ENCODE data around the gene SPTBN1.

SPTBN1 gene

DNA sequence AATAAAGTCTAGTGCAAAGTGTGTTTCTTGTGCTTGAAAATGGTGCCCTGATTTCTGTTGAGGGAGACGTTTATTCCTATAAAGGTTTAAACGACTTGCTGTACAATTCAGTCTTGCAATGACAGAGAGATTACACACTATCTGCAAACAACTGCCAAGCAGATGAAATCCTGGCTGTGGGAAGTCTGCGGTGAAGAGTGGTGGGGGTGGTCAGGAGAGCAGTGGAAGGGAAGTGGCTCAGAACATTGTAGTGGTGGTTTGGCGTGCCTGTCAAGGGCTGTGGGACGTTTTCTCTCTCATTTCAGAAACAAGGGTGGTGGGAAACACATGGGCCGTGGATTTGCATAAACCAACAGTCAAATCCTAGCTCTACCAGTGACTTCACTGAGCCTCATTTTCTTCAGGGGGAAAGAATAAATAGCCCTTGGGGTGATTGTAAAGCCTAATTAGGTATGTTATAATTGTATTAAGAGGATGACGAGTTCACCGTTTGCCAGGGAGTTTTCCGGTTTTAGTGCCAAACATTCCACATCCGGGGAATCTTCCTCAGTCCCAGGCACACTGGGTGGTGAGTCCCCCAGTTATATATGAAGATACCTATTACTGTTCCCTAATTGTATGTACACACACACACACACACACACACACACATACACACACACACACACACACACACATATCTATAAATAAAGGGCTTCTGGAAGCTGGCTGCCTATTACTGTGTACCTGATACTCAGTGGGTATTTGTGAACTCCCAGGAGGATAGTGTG, 115.0 kb downstream of the SPTBN1 start:
- H3K36me3 ChIP-seq (ENCODE audit: insufficient read depth, low read length), result peaks cover 4% of the 10 kb centered on the region
- H3K27me3 ChIP-seq (ENCODE audit: control insufficient read depth, insufficient read depth, low read length), result no peaks in the 10 kb centered on the region
- peak overlapping the region; percentile 87 for H3K9ac ChIP-seq (ENCODE audit: low read depth, low read length)
- no peaks in the 10 kb centered on the region for H3K9me3 ChIP-seq (replicated peaks; ENCODE audit: low read length)
- peak overlapping the region; percentile 79 for H3K4me2 ChIP-seq (ENCODE audit: low read length)
- peaks cover 69% of the 10 kb centered on the region for H3K4me1 ChIP-seq (ENCODE audit: control insufficient read depth, insufficient read depth, low read length)
- peak overlapping the region; percentile 51 for H3K4me3 ChIP-seq (ENCODE audit: low read length)

- H3K27me3 ChIP-seq (ENCODE audit: control insufficient read depth, insufficient read depth, low read length), result no peaks in the 10 kb centered on the region
- H3K4me3 ChIP-seq (ENCODE audit: low read length), result peak overlapping the region; percentile 50
- peak overlapping the region; percentile 79 for H3K4me2 ChIP-seq (ENCODE audit: low read length)
- peaks cover 10% of the 10 kb centered on the region for H3K36me3 ChIP-seq (ENCODE audit: insufficient read depth, low read length)
- no peaks in the 10 kb centered on the region for H3K9me3 ChIP-seq (replicated peaks; ENCODE audit: low read length)
- peak overlapping the region; percentile 87 for H3K9ac ChIP-seq (ENCODE audit: low read depth, low read length)
- peaks cover 77% of the 10 kb centered on the region for H3K4me1 ChIP-seq (ENCODE audit: control insufficient read depth, insufficient read depth, low read length)
Measured at GRCh38 chr2:54572262-54572635, 116.1 kb downstream of the SPTBN1 start.

DNA sequence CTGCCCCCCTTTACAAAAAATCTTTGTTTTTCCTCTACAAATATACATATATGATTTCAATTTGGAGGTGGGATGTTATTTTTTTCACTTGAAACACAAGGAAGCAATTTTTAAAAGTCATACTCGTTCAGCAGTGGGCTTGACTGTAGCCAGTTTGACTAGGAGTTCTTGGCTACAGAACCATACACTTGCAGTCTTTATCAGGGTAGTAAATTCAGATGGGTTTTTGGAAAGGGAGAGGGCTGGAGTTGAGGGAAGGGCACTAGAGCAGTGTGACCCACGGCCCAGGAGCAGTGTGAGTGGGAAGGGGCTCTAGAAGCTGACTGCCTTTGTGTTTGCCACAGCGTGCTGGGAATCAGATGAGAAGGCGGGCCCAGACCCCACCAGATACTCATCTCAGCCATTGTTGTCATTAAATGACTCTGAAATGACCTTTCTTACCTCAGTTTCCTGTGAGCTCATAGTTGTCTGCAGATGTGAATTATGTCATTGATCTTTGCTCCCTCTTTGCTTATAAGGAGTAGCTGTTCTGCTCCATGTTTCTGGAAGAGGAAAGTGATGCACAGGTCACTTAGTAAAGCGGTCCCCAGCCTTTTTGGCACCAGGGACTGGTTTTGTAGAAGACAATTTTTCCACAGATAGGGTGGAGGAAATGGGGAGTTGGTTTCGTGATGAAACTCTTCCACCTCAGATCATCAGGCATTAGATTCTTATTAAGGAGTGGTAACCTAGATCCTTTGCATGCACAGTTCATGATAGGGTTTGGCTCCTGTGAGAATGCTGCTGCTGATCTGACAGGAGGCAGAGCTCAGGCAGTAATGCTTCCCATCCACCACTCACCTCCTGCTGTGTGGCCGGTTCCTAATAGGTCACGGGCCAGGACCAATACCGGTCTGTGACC, 116.8 kb downstream of the SPTBN1 start:
- Histone ChIP-seq H3K4me3 (ENCODE audit: low read length) (peak overlapping the region; percentile 50), H3K4me2 (ENCODE audit: low read length) (peak overlapping the region; percentile 77), H3K27me3 (ENCODE audit: control insufficient read depth, insufficient read depth, low read length) (no peaks in the 10 kb centered on the region), H3K9me3 (replicated peaks; ENCODE audit: low read length) (no peaks in the 10 kb centered on the region), H3K4me1 (ENCODE audit: control insufficient read depth, insufficient read depth, low read length) (peaks cover 84% of the 10 kb centered on the region), H3K9ac (ENCODE audit: low read depth, low read length) (peak overlapping the region; percentile 84), H3K36me3 (ENCODE audit: insufficient read depth, low read length) (peaks cover 10% of the 10 kb centered on the region)

- peaks cover 10% of the 10 kb centered on the region for H3K36me3 ChIP-seq (ENCODE audit: insufficient read depth, low read length)
- H3K27me3 ChIP-seq (ENCODE audit: control insufficient read depth, insufficient read depth, low read length), result no peaks in the 10 kb centered on the region
- H3K4me1 ChIP-seq (ENCODE audit: control insufficient read depth, insufficient read depth, low read length), result peaks cover 90% of the 10 kb centered on the region
- peak overlapping the region; percentile 77 for H3K4me2 ChIP-seq (ENCODE audit: low read length)
- H3K9ac ChIP-seq (ENCODE audit: low read depth, low read length), result peak overlapping the region; percentile 84
- H3K9me3 ChIP-seq (replicated peaks; ENCODE audit: low read length), result no peaks in the 10 kb centered on the region
- H3K4me3 ChIP-seq (ENCODE audit: low read length), result peak overlapping the region; percentile 50
Measured at GRCh38 chr2:54573537-54573919, 117.4 kb downstream of the SPTBN1 start.

GRCh38 chr2:54574107-54574859, 118.2 kb downstream of the SPTBN1 start:
- no peaks in the 10 kb centered on the region for H3K27me3 ChIP-seq (ENCODE audit: control insufficient read depth, insufficient read depth, low read length)
- H3K4me3 ChIP-seq (ENCODE audit: low read length), result no peak overlapping the region
- no peak overlapping the region for H3K4me2 ChIP-seq (ENCODE audit: low read length)
- H3K9ac ChIP-seq (ENCODE audit: low read depth, low read length), result no peak overlapping the region
- H3K9me3 ChIP-seq (replicated peaks; ENCODE audit: low read length), result no peaks in the 10 kb centered on the region
- H3K36me3 ChIP-seq (ENCODE audit: insufficient read depth, low read length), result peaks cover 10% of the 10 kb centered on the region
- peaks cover 89% of the 10 kb centered on the region for H3K4me1 ChIP-seq (ENCODE audit: control insufficient read depth, insufficient read depth, low read length)

GRCh38 chr2:54574860-54575247, 118.7 kb downstream of the SPTBN1 start:
- H3K36me3 ChIP-seq (ENCODE audit: insufficient read depth, low read length), result peaks cover 10% of the 10 kb centered on the region
- peaks cover 89% of the 10 kb centered on the region for H3K4me1 ChIP-seq (ENCODE audit: control insufficient read depth, insufficient read depth, low read length)
- H3K4me2 ChIP-seq (ENCODE audit: low read length), result no peak overlapping the region
- H3K9ac ChIP-seq (ENCODE audit: low read depth, low read length), result no peak overlapping the region
- no peaks in the 10 kb centered on the region for H3K27me3 ChIP-seq (ENCODE audit: control insufficient read depth, insufficient read depth, low read length)
- no peak overlapping the region for H3K4me3 ChIP-seq (ENCODE audit: low read length)
- H3K9me3 ChIP-seq (replicated peaks; ENCODE audit: low read length), result no peaks in the 10 kb centered on the region

DNA sequence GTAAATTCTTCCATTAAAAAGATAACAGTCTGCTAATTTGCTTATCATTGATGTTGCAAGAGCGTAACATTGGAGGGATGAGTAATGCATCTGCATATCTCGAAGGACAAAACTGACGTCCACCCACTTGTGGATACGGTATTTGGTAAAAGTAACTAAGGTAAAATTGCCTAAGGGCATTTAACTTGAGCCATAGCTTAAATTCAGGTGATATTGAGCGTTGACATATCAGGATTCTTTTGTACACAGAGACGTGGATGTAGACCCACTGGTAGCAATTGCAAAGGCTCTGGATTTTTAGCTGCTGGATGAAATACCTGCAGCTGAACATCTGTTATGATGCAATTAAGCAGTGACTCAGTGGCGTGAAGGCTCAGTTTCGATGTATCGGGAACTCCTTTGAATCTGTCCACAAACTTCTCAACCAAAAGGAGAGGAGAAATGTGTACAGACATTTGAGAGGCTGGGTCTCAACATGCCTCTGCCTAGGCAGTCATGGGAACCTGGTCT, 119.3 kb downstream of the SPTBN1 start:
- H3K36me3 ChIP-seq (ENCODE audit: insufficient read depth, low read length), result peaks cover 10% of the 10 kb centered on the region
- H3K4me1 ChIP-seq (ENCODE audit: control insufficient read depth, insufficient read depth, low read length), result peaks cover 89% of the 10 kb centered on the region
- H3K9ac ChIP-seq (ENCODE audit: low read depth, low read length), result no peak overlapping the region
- no peaks in the 10 kb centered on the region for H3K9me3 ChIP-seq (replicated peaks; ENCODE audit: low read length)
- H3K27me3 ChIP-seq (ENCODE audit: control insufficient read depth, insufficient read depth, low read length), result no peaks in the 10 kb centered on the region
- no peak overlapping the region for H3K4me3 ChIP-seq (ENCODE audit: low read length)
- H3K4me2 ChIP-seq (ENCODE audit: low read length), result no peak overlapping the region

GRCh38 chr2:54577035-54577434, 120.9 kb downstream of the SPTBN1 start:
- Histone ChIP-seq H3K9me3 (replicated peaks; ENCODE audit: low read length) (no peaks in the 10 kb centered on the region), H3K36me3 (ENCODE audit: insufficient read depth, low read length) (peaks cover 10% of the 10 kb centered on the region), H3K4me1 (ENCODE audit: control insufficient read depth, insufficient read depth, low read length) (peaks cover 74% of the 10 kb centered on the region)

DNA sequence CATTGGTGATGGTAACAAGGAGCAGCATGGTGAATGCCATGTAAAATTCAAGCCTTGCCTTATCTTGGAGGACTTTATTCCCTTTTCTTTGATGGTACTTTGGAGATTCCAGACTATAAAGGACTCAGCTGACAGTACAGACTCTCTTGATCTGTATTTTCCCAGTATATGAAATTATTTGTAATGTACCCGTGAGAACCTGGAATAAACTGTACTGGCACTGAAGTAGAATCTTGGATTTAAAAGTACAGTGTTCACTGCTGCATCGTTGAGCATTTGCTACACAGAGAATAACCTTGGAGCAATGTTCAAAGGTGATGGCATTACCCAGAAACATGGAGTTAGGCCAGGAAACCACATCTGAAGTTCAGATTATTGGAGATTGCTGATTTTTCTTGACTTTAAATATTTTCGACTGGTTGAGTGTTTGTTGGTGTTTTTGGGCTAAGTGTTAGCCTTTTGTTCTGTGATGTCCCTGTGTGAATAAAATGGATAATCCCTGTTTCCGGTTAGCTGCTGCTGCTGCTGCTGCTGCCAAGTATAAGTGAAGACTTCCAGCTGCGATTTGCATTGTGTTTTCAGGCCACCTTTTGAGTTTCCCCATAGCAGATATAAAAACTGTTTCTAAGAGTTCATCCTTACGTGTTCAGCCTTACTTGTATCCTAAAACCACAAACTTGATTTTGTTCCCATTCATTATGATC, 122.0 kb downstream of the SPTBN1 start:
- Histone ChIP-seq H3K4me1 (ENCODE audit: control insufficient read depth, insufficient read depth, low read length) (peaks cover 66% of the 10 kb centered on the region), H3K9ac (ENCODE audit: low read depth, low read length) (no peak overlapping the region), H3K27me3 (ENCODE audit: control insufficient read depth, insufficient read depth, low read length) (no peaks in the 10 kb centered on the region), H3K9me3 (replicated peaks; ENCODE audit: low read length) (no peaks in the 10 kb centered on the region), H3K36me3 (ENCODE audit: insufficient read depth, low read length) (peaks cover 10% of the 10 kb centered on the region), H3K4me3 (ENCODE audit: low read length) (no peak overlapping the region), H3K4me2 (ENCODE audit: low read length) (peak overlapping the region; percentile 20)

More at GRCh38 chr2:54577035-54577434, 120.9 kb downstream of the SPTBN1 start:
- no peak overlapping the region for H3K4me2 ChIP-seq (ENCODE audit: low read length)
- no peaks in the 10 kb centered on the region for H3K27me3 ChIP-seq (ENCODE audit: control insufficient read depth, insufficient read depth, low read length)
- no peak overlapping the region for H3K9ac ChIP-seq (ENCODE audit: low read depth, low read length)
- no peak overlapping the region for H3K4me3 ChIP-seq (ENCODE audit: low read length)

- peaks cover 61% of the 10 kb centered on the region for H3K4me1 ChIP-seq (ENCODE audit: control insufficient read depth, insufficient read depth, low read length)
- peak overlapping the region; percentile 20 for H3K4me2 ChIP-seq (ENCODE audit: low read length)
- no peaks in the 10 kb centered on the region for H3K27me3 ChIP-seq (ENCODE audit: control insufficient read depth, insufficient read depth, low read length)
- peaks cover 10% of the 10 kb centered on the region for H3K36me3 ChIP-seq (ENCODE audit: insufficient read depth, low read length)
- H3K9ac ChIP-seq (ENCODE audit: low read depth, low read length), result no peak overlapping the region
- H3K9me3 ChIP-seq (replicated peaks; ENCODE audit: low read length), result no peaks in the 10 kb centered on the region
- H3K4me3 ChIP-seq (ENCODE audit: low read length), result no peak overlapping the region
Measured at GRCh38 chr2:54578648-54579045, 122.5 kb downstream of the SPTBN1 start.
